Neutrophil (primary cell): ENCODE results near the gene PLXNA4.

Experiments used
- H3K27ac ChIP-seq: fragments of 200-600 bp; sonication (generic); 2 replicates; pipeline ENCODE4 v1.5.1; 2016; ENCODE audit warnings: mild to moderate bottlenecking, moderate library complexity
- H3K27me3 ChIP-seq: fragments of 200-600 bp; sonication (generic); 2 replicates; pipeline ENCODE4 v1.6.0; 2016; ENCODE audit warnings: mild to moderate bottlenecking
- H3K36me3 ChIP-seq: fragments of 200-600 bp; sonication (generic); 2 replicates; pipeline ENCODE4 v1.5.1; 2017
- H3K4me1 ChIP-seq, 2 experiments: fragments of 200-600 bp in 1 of 2; sonication (generic) in 1 of 2; 1 replicate in 1 of 2; 2 replicates in 1 of 2; pipeline versions ENCODE4 v1.5.1 to v1.6.1; 2013 to 2016; ENCODE audit warnings: low read depth in 1 of 2, low read length in 1 of 2, mild to moderate bottlenecking in 1 of 2, moderate library complexity in 1 of 2; ENCODE audit not compliant: control insufficient read depth in 1 of 2, insufficient read depth in 1 of 2
- H3K4me3 ChIP-seq, 2 experiments: fragments of 200-600 bp in 1 of 2; sonication (generic) in 1 of 2; 1 replicate in 1 of 2; 2 replicates in 1 of 2; pipeline ENCODE4 v1.5.1; 2013 to 2016; ENCODE audit warnings: low read depth in 1 of 2, low read length in 1 of 2, mild to moderate bottlenecking in 1 of 2, moderate library complexity in 1 of 2
- H3K9me3 ChIP-seq: fragments of 200-600 bp; sonication (generic); 2 replicates; pipeline ENCODE4 v1.5.1; 2016
- TF ChIP-seq, protein P1 (sequence below): fragments of 200-600 bp; sonication (generic); IDR thresholded peaks from 2 replicates; pipeline ENCODE4 v1.5.1; 2016; ENCODE audit warnings: antibody characterized with exemption

PLXNA4 gene

DNA sequence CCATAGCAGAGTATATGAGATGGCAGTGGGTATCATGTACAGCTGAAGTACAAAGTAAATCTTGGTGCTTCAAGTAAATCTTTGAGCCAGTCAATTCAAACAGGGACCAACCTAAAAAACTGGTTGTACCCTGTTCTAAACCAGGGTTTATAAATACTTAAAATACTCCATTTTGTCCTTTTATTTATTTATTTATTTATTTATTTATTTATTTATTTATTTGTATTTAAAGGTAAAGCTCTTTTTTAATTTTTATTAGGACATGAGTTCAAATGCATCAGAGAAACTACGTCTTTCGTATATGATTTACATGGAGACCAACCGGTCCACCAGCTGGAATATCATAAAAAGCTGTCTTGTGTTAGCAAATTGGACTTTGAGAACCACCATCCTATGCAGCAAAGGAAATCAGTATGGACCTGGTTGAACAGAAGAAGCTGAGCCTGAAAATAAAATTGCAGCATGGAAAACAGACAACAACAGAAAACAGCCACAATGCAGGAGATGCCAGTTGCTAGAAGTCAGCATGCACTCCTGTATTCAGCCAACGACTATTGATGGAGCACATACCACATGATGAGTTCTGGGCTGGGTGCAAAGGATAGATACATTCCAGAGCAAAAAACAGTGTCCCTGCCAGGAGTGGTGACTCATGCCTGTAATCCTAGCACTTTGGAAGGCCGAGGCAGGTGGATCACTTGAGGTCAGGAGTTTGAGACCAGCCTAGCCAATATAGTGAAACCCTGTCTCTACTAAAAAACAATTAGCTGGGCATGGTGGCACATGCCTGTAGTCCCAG, 60.0 kb downstream of the PLXNA4 start:
- Histone ChIP-seq H3K9me3 (no peaks in the 10 kb centered on the region), H3K4me1 (no peaks in the 10 kb centered on the region), H3K36me3 (no peaks in the 10 kb centered on the region), H3K4me3 (no peak overlapping the region), H3K27me3 (no peaks in the 10 kb centered on the region), H3K27ac (no peak overlapping the region)
- TF ChIP-seq, protein P1, sequence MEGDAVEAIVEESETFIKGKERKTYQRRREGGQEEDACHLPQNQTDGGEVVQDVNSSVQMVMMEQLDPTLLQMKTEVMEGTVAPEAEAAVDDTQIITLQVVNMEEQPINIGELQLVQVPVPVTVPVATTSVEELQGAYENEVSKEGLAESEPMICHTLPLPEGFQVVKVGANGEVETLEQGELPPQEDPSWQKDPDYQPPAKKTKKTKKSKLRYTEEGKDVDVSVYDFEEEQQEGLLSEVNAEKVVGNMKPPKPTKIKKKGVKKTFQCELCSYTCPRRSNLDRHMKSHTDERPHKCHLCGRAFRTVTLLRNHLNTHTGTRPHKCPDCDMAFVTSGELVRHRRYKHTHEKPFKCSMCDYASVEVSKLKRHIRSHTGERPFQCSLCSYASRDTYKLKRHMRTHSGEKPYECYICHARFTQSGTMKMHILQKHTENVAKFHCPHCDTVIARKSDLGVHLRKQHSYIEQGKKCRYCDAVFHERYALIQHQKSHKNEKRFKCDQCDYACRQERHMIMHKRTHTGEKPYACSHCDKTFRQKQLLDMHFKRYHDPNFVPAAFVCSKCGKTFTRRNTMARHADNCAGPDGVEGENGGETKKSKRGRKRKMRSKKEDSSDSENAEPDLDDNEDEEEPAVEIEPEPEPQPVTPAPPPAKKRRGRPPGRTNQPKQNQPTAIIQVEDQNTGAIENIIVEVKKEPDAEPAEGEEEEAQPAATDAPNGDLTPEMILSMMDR: no peak

DNA sequence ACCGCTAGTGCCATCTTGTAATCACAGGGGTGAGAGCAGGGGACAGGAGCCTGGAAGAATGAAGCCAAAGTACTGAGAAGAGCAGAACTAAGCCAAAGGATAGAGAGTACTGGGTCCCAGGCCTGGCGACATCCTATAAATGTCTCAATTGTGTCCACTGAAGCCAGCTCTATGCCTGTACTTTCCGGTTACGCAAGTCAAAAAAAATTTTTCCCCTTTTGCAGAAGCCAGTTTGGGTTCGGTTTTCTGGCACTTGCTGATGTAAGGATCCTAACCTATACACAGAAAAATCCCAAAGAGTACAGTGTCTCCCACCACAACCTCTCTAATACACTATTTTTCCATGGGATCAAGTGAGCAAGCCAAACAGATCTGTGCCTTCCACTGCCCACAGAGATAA, 61.1 kb downstream of the PLXNA4 start:
- H3K27ac ChIP-seq: no peak overlapping the region
- TF ChIP-seq, protein P1: no peak
- H3K27me3 ChIP-seq: no peaks in the 10 kb centered on the region
- no peaks in the 10 kb centered on the region for H3K36me3 ChIP-seq
- H3K4me3 ChIP-seq: no peak overlapping the region
- H3K9me3 ChIP-seq: no peaks in the 10 kb centered on the region
- no peaks in the 10 kb centered on the region for H3K4me1 ChIP-seq

DNA sequence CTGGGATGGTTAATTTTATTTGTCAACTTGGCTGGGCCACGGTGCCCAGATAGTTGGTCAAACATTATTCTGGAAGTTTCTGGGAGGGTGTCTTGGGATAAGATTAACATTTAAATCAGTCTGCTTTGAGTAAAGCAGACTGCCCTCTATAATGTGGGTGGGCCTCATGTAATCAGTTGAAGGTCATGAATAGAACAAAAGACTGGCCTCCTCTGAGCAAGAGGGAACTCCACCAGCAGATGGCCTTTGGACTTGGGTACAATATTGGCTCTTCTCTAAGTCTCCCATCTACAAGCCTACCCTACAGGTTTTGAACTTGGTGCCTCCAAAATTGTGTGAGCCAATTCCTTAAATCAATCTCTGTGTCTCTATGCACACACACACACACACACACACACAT, 61.8 kb downstream of the PLXNA4 start:
- no peaks in the 10 kb centered on the region for H3K4me1 ChIP-seq
- no peaks in the 10 kb centered on the region for H3K9me3 ChIP-seq

DNA sequence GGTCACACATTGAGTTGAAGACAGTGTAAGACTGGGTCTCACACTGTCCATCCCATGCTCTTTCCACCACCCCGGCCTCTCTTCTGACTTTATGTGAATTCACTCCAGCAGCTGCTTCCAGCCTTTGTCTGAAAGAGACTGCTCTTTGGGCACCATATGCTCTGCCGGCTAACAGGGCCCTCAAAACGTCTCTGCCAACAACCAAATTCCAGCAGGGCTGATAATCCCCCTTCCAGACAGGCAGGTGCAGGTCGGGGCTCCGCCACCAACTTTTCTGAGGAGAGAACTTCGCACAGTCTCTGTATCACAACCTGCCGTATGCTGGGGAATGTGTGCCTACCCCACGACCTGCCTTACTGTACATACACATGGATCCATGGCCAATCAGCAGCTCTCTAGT, 64.3 kb downstream of the PLXNA4 start:
- Histone ChIP-seq H3K27ac (no peak overlapping the region), H3K4me3 (no peak overlapping the region)
- TF ChIP-seq, protein P1: no peak

More for the DNA sequence above, 61.8 kb downstream of the PLXNA4 start:
- H3K27ac ChIP-seq: no peak overlapping the region
- H3K36me3 ChIP-seq: no peaks in the 10 kb centered on the region
- H3K27me3 ChIP-seq: peaks cover 4% of the 10 kb centered on the region
- no peak overlapping the region for H3K4me3 ChIP-seq
- TF ChIP-seq, protein P1: no peak

DNA sequence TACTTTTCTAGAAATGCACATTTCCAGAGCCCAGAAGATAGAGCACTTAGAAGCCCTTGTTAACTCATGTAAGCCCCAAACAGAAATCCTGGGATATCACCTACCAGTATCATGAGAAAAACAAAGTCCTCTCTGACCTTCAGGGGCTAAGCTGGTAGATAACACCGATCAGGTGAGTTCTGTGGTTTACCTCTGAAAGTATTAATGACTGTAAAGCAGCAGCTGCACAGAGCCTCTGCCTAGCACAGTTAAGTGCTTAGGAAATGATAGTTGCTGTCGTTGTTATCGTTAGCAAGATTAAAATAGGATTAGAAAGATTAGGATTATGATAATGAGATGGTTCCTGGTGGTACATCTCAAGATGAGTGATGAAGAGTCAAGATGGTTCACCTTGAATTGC, 64.9 kb downstream of the PLXNA4 start:
- Histone ChIP-seq H3K27ac (no peak overlapping the region), H3K9me3 (no peaks in the 10 kb centered on the region), H3K36me3 (no peaks in the 10 kb centered on the region), H3K27me3 (peaks cover 11% of the 10 kb centered on the region), H3K4me1 (no peaks in the 10 kb centered on the region), H3K4me3 (no peak overlapping the region)
- TF ChIP-seq, protein P1: no peak

More for the DNA sequence above, 64.3 kb downstream of the PLXNA4 start:
- Histone ChIP-seq H3K9me3 (no peaks in the 10 kb centered on the region), H3K4me1 (no peaks in the 10 kb centered on the region), H3K36me3 (no peaks in the 10 kb centered on the region), H3K27me3 (peaks cover 11% of the 10 kb centered on the region)
